Coronary artery (tissue), 2 donors: ENCODE results near the gene MUC6.

ENCODE experiments used
- DNase-seq: peaks from one replicate; pipeline ENCODE4 v3.0.0-alpha.2; 2017; ENCODE audit warnings: low spot score
- H3K27ac ChIP-seq, 2 donors: fragments of 200-600 bp; sonication (generic); one replicate each; pipeline ENCODE4 v1.5.1; 2016 to 2019
- H3K4me3 ChIP-seq: fragments of 200-600 bp; sonication (generic); 2 replicates; pipeline ENCODE4 v1.5.1; 2016; ENCODE audit warnings: mild to moderate bottlenecking, moderate library complexity
- TF ChIP-seq, protein P1 (sequence below): fragments of 200-600 bp; sonication (generic); IDR thresholded peaks from one replicate; pipeline ENCODE4 v1.5.1; 2019; ENCODE audit warnings: antibody characterized with exemption

The MUC6 gene

DNA sequence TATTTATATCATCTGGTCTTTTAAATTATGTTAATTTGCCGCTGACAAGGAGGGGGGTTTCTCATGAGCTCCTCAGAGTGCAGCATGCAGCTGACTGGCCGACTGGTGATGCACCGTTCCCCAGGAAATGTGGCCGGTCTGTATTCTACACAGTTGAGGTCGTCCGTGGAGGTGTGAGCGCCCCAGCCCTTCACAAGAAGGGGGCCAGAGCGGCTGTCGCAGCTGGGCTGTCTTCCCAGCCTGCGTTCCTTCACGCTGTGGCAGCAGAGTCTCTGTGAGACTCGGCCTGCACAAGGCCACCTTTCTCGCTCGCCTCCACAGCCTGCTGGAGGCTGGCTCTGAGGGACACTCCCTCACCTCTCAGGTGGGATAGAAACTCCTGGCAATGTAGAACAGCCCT, 67.7 kb downstream of the MUC6 start:
- TF ChIP-seq, protein P1, sequence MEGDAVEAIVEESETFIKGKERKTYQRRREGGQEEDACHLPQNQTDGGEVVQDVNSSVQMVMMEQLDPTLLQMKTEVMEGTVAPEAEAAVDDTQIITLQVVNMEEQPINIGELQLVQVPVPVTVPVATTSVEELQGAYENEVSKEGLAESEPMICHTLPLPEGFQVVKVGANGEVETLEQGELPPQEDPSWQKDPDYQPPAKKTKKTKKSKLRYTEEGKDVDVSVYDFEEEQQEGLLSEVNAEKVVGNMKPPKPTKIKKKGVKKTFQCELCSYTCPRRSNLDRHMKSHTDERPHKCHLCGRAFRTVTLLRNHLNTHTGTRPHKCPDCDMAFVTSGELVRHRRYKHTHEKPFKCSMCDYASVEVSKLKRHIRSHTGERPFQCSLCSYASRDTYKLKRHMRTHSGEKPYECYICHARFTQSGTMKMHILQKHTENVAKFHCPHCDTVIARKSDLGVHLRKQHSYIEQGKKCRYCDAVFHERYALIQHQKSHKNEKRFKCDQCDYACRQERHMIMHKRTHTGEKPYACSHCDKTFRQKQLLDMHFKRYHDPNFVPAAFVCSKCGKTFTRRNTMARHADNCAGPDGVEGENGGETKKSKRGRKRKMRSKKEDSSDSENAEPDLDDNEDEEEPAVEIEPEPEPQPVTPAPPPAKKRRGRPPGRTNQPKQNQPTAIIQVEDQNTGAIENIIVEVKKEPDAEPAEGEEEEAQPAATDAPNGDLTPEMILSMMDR = no peak
- no peak for DNase-seq
- H3K27ac ChIP-seq = no peak overlapping the region
- H3K4me3 ChIP-seq = no peak overlapping the region

GRCh38 chr11:967995-968751, 68.3 kb downstream of the MUC6 start:
- no peak for DNase-seq
- no peak overlapping the region for H3K4me3 ChIP-seq
- no peak overlapping the region for H3K27ac ChIP-seq
- TF ChIP-seq, protein P1 = no peak

DNA sequence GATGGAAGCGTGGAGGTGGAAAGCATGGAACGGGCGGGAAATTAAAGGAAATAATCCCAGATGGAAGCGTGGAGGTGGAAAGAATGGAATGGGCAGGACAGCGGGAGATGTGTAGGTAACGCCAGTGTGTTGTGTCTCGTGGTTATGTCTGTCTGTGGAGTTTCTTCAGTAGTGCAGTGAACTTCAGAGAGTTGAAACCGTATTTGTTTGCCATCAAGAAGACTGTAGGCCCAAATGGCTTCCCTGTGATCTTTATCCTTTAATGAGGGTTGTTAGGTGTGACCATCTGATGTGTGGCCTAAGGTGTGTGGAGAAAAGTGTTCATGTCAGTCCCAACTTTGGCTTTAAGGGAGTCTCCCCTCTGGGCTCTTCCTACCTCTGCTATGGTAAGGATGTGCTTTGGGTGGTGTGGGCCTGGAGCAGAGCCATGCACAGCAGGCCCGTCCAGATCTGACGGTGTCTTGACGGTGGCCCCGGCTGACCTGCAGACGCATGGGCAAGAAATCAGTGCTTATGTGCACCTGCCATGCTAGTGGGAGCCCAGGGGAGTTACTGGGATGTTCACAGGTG, 71.2 kb downstream of the MUC6 start:
- no peak for DNase-seq
- Histone ChIP-seq H3K27ac (no peak overlapping the region), H3K4me3 (no peak overlapping the region)
- TF ChIP-seq, protein P1 = no peak

DNA sequence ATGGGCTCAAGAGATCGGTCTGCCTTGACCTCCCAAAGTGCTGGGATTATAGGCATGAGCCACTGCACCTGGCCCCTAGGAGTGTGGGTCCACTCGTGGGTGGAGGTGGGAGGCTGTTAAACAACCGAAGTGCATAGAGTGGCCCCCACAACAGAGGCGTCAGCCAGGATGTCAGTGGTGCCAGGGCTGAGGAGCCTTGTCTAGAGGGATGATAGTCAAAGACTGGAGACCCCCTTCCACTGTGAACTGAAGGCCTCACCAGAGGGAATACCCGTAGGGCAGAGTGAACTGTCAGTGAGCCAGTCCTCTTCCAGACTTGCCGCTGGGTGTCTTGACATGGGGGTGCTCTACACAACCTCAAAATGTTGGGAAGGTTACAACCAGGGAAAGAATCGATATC, 72.7 kb downstream of the MUC6 start:
- no peak for DNase-seq
- TF ChIP-seq, protein P1 = no peak
- no peak overlapping the region for H3K4me3 ChIP-seq
- no peak overlapping the region for H3K27ac ChIP-seq
